ENCODE data around the gene LRIT1.

LRIT1 gene

GRCh38 chr10:84248794-84249193, 7.4 kb upstream of the LRIT1 start:
- no peak for DNase-seq

DNA sequence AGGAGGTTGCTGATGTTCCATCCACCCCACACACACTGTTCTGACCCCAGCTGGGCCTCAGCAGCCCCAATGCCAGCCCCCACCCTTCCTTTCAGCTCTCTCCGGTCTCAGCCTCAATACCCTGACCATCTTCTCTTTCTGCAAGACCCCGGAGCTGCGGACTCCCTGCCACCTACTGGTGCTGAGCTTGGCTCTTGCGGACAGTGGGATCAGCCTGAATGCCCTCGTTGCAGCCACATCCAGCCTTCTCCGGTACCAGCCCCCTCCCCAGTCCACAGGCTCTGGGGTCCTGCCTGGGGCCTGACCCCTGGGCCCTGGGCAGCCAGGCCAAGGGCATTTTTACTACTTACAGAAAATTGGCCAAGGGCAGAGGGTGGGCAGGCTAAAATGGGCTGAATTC, 6.2 kb upstream of the LRIT1 start:
- DNase-seq, result no peak

- no peak for DNase-seq
Observed at GRCh38 chr10:84244651-84245270, 3.4 kb upstream of the LRIT1 start, which contains the start of gene RGR. Gene RGR (plus strand): TSS chr10:84245053. CDS start chr10:84245091, 38 bp downstream.

DNA sequence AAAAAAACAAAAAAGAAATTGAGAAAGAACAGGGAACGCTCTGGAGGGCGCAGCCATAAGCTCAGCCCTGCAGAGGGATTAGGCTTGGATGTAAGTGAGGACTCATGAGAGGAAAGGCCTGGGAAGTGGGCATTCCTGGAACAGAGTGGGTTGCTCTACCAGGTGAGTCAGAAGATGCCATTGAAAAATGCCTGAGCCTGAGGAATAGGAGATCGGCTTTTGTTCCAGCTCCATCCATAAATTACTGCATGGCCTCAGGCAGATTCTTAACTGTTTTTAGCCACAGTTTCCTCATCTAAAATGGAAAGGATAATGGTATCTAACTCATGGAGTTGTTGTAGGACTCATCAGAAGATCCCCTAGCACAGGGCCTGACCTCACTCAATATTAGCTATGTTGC, 2.4 kb upstream of the LRIT1 start:
- no peak for DNase-seq

DNA sequence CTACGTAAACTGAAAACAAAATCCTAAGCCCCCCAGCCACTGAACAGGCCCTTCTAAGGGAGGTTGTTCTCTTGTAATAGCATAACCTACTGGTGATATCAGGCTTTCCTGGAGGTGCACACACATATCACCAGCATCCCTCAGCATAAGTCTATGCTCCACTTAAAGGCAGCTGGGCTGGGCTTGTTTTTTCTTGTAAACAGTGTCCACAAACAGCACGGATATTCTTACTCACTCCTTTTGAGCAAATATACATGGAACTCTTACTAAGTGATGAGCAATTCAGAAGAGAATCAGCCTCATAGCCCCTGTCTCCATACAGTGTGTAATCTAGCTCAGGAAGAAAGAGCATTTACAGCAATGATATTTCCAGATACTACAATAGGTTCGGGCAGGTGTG, 2.4 kb downstream of the LRIT1 start:
- no peak for DNase-seq

DNA sequence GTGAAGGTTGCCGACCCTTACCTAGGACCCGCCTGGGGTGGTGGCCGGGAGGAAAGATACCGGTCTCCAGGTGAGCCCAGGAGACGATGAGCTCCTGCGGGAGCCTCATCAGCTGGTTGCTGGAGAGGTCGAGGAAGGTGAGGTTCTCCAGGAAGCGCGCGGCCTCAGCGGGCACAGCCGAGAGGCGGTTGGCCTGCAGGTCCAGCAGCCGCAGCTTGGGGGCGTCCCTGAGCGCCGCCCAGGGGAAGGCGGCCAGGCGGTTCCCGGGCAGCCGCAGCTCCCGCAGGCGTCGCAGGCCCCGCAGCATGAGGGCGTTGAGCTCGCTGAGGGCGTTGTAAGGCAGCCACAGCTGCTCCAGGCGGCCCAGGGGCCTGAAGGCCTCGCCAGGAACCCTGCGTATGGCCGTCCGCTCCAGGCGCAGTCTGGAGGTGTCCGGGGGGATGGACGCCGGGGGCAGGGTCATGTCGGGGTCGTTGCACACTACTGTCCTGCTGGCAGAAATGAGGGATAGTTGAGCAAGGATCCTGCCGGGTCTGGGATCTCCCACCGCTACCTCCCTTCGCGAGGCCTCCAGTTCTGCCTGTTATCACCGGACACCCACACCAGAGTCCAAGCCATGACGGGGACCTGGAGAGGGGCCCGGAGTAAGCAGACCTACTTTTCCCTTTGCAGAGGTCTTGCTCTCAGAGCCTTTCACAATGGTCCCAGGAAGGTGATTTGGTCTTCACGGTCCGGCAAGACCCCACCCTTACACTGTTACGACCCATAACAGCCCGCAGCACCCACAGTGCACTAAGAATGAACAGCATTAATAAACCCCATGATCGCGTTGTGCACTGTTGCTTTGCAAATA, 3.9 kb downstream of the LRIT1 start:
- DNase-seq, result no peak

- no peak for DNase-seq
Observed at GRCh38 chr10:84236807-84237198, 4.5 kb downstream of the LRIT1 start.

DNA sequence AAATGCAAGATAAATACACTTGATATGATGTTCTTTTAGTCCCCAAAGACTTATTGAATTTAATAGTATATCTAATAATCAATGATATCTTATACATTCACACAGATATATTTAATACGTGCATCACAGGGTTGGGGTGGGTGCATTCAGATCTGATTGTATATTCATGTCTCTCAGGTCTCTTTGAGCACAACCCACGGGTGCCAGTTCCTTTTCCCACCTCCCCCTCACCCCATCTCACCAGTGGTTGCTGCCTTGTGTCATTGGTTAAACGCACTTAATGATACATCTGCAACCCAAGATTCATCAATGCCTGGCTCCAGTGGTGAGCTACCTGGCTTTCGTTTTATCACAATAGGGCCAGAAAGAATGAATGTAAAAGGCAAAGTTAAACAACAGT, 6.2 kb downstream of the LRIT1 start:
- no peak for DNase-seq

DNA sequence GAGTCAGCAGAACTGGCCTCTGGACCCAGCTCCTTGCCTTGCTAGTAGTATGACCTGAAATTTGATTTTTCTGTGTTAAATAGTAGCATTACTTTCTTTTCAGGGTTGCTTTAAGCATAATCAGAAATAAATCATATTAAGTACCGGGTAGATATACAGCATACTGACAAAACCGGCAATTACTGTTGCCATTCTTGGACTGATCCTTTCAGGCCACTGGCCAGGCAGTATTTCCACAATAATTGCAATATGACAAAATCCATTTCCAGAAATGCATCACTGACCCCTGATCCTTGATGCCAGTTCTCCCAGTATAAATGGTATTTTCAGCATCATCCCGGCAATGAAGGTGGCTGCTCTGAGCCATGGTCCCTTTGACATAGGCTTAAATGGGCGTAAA, 6.9 kb downstream of the LRIT1 start:
- DNase-seq, result no peak

GRCh38 chr10:84233940-84234339, 7.4 kb downstream of the LRIT1 start:
- DNase-seq, result no peak

DNA sequence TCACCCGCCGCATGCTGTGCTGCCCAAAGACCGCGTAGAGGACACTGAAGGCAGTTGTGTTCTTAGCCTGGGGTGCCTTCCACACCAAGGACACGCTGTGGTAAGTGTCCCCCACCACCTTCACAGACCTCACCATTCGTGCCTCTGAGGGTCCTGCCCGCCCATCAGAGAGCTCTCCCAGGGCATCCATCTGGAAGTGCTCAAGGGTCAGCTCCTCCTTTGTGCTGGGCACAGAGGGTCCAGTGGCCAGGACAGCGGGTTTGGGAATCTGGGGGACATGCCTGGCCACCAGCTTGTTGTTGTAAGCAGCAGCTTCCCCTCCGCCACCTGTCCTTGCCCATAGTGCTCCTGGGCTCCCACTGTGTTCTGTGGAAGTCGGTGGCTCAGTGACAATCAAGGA, 9.0 kb downstream of the LRIT1 start:
- no peak for DNase-seq

- DNase-seq, result no peak
Observed at GRCh38 chr10:84230359-84230758, 11.0 kb downstream of the LRIT1 start.

GRCh38 chr10:84227810-84228209, 13.5 kb downstream of the LRIT1 start:
- no peak for DNase-seq

- DNase-seq, result no peak
Observed at GRCh38 chr10:84226616-84227015, 14.7 kb downstream of the LRIT1 start.

DNA sequence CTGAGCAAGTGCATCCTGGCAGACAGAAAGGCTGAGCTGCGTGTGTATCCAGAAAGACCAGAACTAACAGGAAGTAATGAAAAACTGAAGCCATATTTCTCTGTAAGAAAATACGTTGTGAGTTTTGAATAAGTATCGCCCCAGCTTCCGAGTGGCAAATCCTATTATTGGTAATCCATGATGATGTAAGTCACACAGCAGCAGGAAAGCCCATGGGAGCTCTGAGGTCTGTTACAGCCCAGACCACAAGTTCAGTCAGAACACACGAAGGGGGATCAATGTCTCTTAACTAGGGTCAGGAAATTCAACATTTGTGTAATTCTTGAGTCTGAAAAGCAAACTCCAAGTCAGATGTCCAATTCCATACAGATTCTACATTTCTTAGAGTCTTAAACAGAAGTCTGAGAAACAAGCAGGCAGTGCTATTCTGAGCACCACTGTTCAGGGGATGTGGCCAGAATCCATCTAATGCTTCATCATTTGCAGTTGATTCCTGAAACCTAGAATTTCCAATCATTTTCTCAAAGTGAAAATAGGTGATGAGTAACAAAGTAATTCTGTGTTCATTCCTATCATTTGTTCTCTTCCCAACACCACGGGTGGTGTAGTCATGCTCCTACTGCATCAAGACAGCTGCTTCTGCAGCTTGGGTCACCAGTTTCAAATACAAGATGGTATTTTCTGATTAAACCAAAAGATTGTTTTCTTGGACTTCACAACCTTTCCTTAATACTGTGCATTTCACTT, 15.7 kb downstream of the LRIT1 start, which contains the start of gene LRIT2:
TSS of gene LRIT2 (minus strand) at position 118 of the 747 bp plus-strand sequence. CDS start at position 94, 24 bp downstream.
- DNase-seq, result no peak

DNA sequence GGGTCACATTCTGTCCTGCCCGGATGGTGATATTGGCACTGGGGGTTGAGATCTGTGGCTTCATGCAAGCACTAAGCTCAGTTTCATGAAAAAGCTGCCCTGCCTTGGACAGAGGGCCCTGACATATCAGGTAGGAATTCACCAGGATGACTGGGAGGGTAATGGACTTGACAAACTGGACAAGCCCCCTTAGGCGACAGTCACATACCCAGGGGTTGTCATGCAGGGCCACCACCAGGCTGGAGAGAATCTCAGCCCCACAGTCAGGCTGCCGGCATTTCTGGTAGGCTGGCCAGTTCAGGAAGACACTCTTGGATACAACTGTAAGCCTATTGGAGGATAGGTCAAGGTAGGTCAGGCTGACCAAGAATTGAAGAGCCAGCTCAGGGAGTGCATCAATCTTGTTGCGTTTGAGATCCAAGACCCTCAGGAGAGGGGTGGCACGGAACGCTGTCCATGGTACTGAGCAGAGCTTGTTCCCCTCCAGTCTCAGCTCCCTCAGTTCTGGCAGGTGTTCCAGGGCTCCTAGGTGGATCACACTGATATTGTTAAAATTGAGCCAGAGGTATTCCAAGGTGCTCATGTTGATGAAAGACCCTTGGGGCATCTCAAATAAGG, 16.8 kb downstream of the LRIT1 start:
- DNase-seq, result no peak

DNA sequence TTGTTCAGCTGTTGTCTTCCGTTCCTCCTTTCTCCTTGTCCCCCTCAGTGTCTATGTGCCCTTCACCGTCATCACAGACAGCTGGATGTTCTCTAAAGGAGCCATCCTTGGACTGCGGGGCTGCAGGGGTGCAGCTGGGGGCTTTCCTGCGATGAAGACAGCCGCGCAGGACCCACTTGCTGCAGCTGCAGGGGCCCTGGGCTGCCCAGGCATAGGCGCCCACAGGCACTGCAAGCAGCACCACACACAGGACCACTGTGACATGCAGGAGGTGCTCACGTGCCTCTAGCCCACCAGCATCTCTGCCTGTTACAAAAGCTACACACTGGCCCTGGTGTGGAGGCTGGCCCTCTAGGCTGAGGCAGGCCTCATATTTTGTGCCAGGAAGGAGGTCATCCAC, 19.4 kb downstream of the LRIT1 start:
- DNase-seq, result no peak

GRCh38 chr10:84217746-84218145, 23.6 kb downstream of the LRIT1 start:
- DNase-seq, result no peak

DNA sequence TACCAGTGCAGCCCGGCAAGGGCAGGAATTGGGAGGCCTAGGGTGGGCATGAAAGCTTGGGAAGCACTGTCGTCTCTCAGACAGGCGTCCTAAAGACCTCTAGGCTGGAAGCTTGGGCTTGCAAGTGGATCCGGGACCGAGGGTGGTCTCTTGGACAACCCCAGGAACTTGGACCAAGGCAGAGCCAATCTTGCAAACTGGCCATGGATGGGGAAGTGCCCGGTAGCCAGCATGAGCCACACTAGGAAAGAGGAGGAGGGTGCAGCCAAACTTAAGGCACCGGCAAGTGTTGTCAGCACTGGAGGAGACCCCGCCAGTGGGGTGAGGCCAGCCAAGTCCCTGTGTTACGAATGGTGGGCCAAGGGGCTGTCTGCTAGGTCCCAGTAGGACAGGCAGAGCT, 24.5 kb downstream of the LRIT1 start:
- no peak for DNase-seq

DNA sequence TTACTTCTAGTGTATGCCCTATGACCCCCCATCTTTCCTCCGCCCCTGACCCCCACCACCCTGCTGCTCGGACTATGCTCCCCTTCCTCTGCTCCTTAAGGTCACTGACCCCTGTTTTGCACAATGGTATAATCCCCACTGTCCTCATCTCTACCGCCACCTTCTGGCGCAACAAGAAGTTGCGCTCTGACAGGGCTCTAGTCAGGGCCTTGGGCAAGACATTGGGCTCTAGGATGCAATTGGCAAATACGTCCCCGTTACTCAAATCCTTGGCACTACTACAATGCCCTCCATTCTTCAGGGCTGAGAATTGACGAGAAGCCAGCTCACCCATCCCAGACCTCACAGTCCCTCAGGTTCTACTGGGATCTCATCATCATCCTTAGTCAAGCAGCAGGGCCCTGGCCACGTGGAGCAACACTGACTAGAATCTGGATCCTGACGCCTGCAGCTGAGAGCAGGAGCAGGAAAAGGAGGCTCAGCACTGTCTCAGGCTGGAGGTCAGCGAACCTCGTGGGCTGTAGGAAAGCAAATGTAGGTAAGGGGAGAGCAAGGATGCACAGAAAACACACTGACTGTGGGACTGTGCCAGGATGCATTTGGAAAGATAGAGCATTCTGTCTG, 26.6 kb downstream of the LRIT1 start:
- DNase-seq, result no peak

DNA sequence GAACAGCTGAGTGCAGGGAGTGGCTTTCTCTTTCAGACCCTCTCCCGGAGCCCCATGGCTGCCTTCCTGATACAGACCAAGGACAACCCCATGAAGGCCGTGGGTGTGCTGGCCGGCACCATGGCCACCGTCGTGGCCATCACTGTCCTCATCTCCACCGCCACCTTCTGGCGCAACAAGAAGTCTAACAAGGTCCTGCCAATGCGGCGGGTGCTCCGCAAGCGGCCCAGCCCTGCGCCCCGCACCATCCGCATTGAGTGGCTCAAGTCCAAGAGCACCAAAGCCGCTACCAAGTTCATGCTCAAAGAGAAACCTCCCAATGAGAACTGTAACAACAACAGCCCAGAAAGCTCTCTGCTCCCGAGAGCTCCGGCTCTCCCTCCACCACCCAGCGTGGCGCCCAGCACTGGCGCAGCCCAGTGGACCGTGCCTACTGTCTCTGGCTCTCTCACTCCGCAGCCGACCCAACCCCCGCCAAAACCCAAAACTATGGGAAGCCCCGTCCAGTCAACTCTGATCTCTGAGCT, 27.2 kb downstream of the LRIT1 start:
- no peak for DNase-seq

GRCh38 chr10:84213076-84213475, 28.3 kb downstream of the LRIT1 start:
- no peak for DNase-seq

DNA sequence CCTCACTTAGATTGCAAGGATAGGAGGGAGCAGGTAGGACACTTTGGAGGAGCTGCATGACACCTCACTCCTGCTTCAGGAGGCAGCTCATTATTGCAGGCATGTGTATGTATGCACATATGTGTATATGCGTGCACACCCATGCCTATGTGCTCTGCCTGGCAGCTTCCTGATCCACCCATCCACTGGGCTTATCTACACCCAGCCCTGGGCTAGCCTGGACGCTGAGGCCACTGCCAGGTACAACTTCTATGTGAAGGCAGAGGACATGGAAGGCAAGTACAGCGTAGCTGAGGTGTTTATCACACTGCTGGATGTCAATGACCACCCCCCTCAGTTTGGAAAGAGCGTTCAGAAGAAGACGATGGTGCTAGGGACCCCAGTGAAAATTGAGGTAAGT, 29.3 kb downstream of the LRIT1 start:
- no peak for DNase-seq
